GM13977 (cell line): ENCODE measurements around the gene SRP54.
"Not testable (repeated sequence)": the region's sequence is repeated elsewhere in the genome, so short reads cannot be mapped to it uniquely, and the experiment has no call there.

Experiments
- DNase-seq: peaks from one replicate; pipeline ENCODE4 v3.0.0; 2012; ENCODE audit warnings: low spot score
- CTCF ChIP-seq: IDR thresholded peaks from 2 replicates; pipeline ENCODE4 v1.5.1; 2012; ENCODE audit warnings: mild to moderate bottlenecking, control low read depth; ENCODE audit not compliant: insufficient read depth; ENCODE audit errors: extremely low read depth, missing control alignments
- in situ Hi-C: fragments of 300-500 bp; cut with MboI; formaldehyde crosslinking; loops from one replicate; pipeline ENCODE4 v1.12.0; 2022; ENCODE audit warnings: low sequenced_read_pairs, low pct_unique_long_range_greater_than_20kb, mixed read lengths, inconsistent platforms; ENCODE audit not compliant: unreplicated experiment

Gene SRP54

GRCh38 chr14:34944744-34945143 is 38.0 kb upstream of the SRP54 start:
- in situ Hi-C loops: no loop called here
- no peak for DNase-seq

GRCh38 chr14:34946699-34947098 is 36.1 kb upstream of the SRP54 start:
- no peak for TF ChIP-seq CTCF
- DNase-seq: no peak
- in situ Hi-C loops: no loop called here

More at GRCh38 chr14:34944744-34945143, 38.0 kb upstream of the SRP54 start:
- no peak for TF ChIP-seq CTCF

- in situ Hi-C loops: no loop called here
- no peak for DNase-seq
- no peak for TF ChIP-seq CTCF
Observed at GRCh38 chr14:34951286-34951685, 31.5 kb upstream of the SRP54 start.

- no peak for TF ChIP-seq CTCF
- DNase-seq: no peak
- in situ Hi-C loops: no loop called here
Observed at GRCh38 chr14:34956931-34957330, 25.9 kb upstream of the SRP54 start.

GRCh38 chr14:34957771-34958286 is 25.0 kb upstream of the SRP54 start:
- in situ Hi-C loops: no loop called here
- no peak for TF ChIP-seq CTCF
- no peak for DNase-seq

GRCh38 chr14:34962106-34962505 is 20.7 kb upstream of the SRP54 start:
- in situ Hi-C loops, DNase-seq: not testable (repeated sequence)

- no peak for DNase-seq
- in situ Hi-C loops: no loop called here
- no peak for TF ChIP-seq CTCF
Observed at GRCh38 chr14:34964977-34965764, 17.6 kb upstream of the SRP54 start.
